Right hindlimb (tissue), 1 donor: ENCODE measurements around the gene FBXW5.

Experiments
- DNase-seq: peaks from one replicate; pipeline ENCODE4 v3.0.0-alpha.2; 2018

FBXW5 gene

DNA sequence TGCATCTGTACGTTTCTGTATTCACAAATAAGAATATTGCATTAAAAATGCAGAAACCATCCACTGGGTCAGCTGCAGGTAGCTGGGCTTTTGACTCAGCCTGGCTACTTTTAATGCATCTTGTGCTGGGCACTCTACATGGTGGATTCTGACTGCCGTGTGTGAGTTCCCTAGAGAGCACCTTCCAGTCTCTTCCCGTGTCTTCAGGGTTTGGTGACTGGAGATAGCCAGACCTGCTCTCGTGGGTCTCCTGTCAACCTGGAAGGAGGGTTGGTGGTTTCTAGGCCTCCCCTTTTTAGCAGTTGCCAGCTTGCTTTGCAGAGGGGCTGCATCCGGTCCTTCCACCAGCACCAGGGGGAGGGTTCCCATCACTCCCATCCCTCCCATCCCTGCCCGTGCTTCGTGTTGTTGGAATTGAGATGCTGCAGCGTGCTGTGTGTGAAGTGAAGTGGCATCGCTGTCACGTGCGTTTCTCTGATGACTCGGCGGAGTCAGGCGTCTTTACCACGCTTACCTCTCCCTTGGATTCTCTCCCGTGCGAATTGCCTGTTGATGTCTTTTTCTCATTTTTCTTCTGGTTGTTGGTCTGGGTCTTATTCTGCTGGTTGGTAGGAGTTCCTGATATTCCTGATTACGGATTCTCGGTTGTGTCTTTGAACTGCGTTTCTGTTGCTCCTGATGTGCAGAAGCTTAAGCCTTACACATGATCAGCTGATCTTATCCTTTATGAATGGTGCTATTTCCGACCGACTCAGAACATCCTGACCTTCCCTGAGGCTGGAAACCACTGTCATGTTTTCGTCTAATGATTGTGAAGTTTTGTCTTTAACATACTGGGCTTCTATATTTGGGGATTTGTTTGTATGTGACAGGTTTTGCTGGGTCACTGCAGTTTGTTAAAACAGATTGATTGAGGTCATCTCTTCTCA is 16.9 kb downstream of the FBXW5 start:
- no peak for DNase-seq

DNA sequence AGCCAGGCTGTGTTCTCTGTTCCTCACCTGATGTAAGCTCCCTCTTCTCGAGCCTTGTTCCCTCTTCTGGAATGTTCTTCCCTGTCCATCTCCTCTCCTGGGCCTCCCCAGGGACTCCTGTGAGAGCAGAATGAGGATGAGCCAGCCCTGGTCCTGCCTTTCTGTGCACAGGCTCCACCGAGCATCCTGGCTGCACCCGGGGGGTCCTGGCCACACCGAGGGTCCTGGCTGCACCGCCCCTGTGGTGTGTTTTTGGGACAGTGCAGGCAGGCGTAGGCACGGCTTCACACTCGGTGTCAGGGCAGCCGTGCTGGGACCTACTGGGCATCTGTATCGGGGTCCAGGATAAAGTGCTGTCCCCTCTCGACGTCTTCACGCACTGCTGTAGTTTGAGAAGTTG is 17.8 kb downstream of the FBXW5 start:
- DNase-seq, result no peak

GRCh38 chr9:136926154-136926704 is 18.3 kb downstream of the FBXW5 start:
- DNase-seq, result no peak

GRCh38 chr9:136925414-136926153 is 19.0 kb downstream of the FBXW5 start:
- no peak for DNase-seq

GRCh38 chr9:136923881-136924280 is 20.7 kb downstream of the FBXW5 start:
- no peak for DNase-seq

GRCh38 chr9:136922540-136922939 is 22.0 kb downstream of the FBXW5 start:
- no peak for DNase-seq

GRCh38 chr9:136921718-136922117 is 22.8 kb downstream of the FBXW5 start:
- DNase-seq, result no peak

- no peak for DNase-seq
These were observed 23.2 kb downstream of the FBXW5 start for GRCh38 chr9:136921307-136921706.

GRCh38 chr9:136920734-136921231 is 23.8 kb downstream of the FBXW5 start:
- DNase-seq, result no peak

GRCh38 chr9:136920069-136920468 is 24.5 kb downstream of the FBXW5 start:
- no peak for DNase-seq

DNA sequence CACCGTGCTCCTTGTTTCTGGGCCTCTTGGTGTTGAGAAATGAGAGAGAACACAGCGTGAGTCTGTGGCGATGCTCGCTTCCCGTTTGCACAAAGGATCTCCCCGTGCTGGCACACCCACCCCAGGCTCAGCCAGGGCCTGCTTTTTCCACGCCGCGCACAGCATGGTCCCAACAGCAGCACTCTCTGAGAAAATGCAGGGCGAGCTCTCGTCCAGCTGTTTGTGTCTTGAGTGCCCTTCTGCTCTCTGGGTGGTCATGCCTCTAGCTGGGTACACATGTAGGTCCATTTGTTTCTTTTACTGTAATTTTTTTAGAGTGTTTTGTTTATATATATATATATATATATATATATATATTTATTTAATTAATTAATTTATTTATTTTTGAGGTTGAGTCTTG is 26.6 kb downstream of the FBXW5 start:
- DNase-seq, result no peak

GRCh38 chr9:136916330-136917184 is 28.0 kb downstream of the FBXW5 start:
- no peak for DNase-seq

DNA sequence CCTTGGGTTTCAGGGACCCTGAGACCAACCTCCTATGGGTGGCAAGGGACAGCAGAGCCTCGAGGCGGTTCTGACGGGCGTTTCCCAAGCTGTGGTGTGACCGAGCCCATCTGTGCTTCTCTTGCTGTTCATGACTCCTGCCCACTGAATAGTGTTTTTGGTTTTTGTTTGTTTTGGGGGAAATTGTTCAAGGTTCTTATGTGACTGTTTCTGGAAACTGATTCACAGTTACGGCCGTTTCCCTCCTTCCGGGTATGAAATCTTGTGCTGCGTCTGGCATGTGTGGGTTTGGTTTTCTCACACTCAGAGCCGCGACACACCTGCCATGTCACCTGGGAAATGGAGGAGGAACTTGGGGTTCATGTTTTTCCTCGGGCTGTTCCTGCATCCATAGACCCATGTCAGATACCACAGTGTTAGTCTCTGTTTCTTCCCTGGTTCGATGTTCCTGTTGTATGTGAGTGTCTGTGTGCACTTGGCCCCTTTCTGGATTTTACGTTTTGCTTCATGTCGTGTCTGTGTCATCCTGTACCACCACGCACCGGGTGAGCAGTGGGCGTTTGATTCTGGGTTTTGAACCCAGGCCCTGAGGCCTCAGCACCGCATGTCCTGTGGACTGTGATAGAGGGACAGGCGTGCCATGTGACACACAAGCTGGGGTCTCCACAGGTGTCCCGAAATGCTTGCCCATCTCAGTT is 28.8 kb downstream of the FBXW5 start:
- DNase-seq, result no peak

GRCh38 chr9:136913701-136914438 is 30.7 kb downstream of the FBXW5 start:
- no peak for DNase-seq

DNA sequence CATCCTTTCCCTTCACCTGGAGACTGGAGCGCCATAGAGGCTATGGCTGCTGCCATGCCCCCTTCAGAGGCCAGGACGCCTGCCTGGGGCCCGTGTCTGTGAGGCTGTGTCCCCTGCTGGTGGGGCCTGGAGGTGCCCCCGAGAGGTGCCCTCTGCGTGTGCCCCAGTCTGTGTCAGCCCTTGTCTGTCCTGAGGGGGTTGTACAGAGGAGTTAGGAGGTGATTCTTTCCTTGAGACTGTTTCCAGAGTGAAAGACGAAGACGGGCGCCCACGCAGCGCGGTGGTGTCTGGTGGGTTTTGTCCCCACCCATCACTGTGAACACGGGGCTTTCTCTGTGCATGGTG is 33.7 kb downstream of the FBXW5 start:
- no peak for DNase-seq

DNA sequence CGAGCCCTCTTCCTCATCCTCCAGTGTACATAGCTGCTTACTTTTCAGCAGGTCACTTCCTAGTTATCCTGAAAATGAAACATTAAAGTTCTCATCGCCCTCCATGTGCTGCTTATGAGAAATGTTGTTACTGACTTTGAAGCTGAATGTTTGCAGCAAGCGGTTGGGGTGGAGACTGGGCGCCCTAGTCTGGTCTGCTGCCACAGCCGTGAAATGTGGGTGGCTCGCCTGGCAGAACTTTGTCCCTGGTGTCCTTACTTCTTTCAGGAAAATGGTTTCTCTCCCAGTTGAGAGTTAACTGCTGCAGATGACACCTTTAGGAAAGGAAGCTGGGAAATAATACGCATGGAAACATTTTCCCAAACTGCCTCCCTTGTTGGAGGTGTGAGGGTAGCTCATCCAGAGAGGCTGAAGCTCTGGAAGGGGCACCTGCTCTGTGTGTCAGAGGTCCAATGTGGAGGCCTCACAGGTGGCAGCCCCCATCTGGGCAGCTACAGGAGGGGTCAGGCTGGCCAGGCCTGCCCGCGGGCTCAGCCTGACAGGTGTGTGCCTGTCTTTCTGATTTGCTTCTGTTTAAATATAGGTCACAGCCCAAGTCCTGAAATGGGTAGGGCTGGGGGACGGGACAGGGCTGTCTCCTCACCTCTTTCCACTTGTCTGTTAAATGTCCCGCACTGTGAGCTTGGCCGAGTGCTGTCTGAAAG is 34.2 kb downstream of the FBXW5 start:
- no peak for DNase-seq

GRCh38 chr9:136907011-136907914 is 37.3 kb downstream of the FBXW5 start:
- DNase-seq, result no peak

GRCh38 chr9:136906266-136906665 is 38.3 kb downstream of the FBXW5 start:
- DNase-seq, result no peak

- no peak for DNase-seq
These were observed 41.4 kb downstream of the FBXW5 start for GRCh38 chr9:136903041-136903554.
